ENCODE results near the gene INPP5A.
"Not testable (repeated sequence)": the region's sequence is repeated elsewhere in the genome, so short reads cannot be mapped to it uniquely, and the experiment has no call there.

The INPP5A gene

GRCh38 chr10:132665946-132666704, 128.5 kb downstream of the INPP5A start:
- DNase-seq: no peak

- DNase-seq: no peak
These were observed 129.2 kb downstream of the INPP5A start for GRCh38 chr10:132666705-132667341.

DNA sequence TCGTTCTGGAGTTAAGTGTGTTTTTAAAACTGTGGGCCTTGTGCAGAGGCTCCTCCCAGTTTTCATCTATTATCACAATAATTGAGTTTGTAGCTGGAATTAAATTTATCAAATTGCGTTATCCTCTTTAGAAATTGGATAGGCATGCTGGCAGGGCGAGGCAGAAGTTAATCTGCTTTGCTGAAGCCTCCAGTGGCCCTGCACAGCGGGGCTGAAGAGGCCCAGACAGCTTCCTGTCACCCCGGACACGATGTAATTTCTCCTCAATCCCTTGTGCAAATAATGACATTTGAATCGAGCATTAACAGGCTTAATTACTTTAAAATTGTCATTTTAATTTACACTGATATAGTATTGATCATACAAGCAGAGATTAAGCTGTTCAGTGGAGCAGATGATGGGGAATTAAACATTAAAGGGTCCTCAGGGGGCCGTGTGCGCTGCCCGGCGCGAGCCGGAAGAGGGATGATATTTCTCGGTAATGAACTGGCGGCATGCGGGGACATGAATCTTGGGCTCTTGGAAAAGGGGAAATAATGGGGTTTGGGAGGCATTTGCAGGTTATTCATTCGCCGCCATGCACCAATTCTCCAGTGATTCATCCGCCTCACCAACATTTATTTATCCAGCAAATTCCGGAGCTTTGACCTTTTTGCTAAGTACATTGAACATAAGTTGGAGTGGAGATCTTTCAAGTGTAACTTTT, 129.9 kb downstream of the INPP5A start:
- DNase-seq: no peak

DNA sequence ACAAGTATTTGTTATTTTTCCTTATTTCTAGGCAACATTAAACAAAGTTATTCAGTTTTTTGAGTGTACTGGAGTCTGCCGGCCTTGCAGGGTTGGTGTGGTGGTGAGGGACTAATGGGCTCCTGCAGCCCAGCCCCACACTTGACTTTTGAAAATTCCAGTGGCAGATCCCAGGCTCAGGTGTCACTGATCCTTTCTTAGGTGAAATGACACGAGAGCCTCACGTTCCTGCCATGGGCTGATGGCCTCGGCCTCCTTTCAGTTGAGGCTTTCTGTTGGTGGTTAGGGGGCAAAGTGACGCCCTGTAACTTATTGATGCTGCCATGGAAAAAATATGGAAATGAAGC, 130.4 kb downstream of the INPP5A start:
- no peak for DNase-seq

DNA sequence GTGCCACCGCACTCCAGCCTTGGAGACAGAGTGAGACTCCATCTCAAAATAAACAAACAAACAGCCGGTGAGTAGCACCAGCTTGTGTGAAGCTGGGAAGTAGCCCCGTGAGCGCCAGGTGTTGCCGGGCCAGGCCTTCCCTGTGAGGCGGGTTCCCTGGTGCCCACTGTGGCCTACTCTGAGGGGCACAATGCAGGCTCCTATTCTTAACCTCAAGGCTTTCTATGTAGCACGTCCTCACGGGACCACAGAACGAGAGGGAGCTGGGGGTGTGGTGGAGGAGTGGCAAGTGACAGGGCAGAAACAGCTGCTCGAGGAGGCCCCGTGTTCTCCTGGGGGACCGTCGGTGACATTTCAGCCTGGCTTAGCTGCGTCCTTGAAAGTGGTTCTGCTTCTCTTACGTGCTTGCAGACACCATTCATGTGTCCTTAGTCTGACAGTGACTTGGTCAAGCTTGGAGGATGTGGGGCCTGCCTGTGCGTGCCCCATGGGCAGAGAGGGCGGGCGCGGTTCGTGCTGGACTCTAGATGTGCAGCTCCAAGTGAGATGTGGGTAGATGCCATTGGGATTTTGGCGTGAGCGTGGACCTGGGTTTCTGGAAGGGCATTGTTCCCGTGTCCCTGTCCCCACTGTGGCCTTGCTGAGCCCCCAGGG, 131.7 kb downstream of the INPP5A start:
- DNase-seq: no peak

DNA sequence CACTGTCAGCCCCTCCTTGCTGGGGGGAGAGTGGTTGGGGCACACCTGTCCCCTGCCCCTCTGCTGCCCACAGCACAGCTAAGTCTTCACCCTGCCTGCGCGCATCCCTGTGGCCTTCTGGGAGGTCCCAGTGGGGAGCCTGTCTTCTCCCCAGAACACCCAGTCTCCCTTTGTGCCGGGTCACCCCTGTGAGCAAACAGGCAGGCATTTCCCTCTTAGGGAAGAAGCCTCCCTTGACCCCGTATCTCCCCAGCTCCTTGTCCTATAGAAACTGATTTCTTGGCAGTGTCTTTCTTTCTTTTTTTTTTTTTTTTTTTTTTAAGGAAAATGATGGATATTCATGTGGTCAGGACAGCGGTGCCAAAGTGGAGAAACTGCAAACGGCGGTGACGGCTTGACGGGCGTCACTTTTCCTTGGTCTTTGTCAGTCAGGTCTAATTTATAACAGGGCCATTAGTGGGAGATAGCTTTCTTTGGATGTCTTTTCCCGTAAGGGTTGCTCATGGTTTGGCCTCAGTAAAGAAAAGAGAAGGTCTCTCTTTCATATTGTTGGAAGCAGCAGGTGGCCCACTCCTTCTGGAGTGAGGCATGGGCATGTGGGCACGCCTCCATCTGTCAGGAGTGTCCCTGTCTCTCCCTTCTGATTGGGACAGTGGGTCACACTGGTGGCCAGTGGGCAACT, 133.1 kb downstream of the INPP5A start:
- no peak for DNase-seq

DNA sequence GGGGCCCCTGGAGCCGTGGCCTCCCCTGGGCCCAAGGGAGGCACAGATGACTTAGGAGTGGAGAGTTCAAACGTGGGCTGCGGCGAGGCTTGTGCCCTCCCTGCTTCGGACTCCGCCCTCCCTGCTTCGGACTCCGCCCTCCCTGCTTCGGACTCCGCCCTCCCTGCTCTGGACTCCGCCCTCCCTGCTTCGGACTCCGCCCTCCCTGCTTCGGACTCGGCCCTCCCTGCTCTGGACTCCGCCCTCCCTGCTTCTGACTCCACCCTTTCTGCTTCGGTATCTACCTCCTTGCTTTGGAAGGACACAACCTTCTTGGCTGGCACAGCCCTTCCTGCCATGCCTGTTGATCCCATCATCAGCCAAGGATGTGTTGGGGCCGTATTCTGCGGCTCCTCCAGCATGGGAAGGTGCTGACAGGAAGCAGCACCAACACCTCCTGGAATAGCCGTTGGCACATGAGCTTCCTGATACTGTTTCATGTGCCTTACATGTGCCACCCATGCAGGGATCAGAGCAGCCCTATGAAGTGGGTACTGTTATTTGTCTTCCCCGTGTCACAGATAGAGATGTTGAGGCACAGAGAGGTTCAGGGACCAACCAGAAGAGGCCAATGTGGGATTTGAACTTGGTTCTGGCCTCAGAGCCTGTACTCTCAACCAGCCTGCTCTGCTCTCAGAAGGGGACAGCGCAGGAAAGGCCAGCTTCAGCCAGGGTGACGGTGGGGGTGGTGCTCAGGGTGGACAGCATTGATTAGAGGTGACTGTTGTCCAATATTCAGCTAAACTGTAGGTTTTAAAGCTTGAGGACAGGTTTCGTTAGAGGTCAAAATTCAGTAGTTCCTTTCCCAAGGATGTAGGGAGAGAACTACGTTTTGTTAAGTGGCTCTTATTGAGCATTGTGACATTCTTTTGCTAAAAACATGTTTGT, 133.9 kb downstream of the INPP5A start:
- no peak for DNase-seq

- DNase-seq: not testable (repeated sequence)
These were observed 136.2 kb downstream of the INPP5A start for GRCh38 chr10:132673746-132674145.

- DNase-seq: no peak
These were observed 136.7 kb downstream of the INPP5A start for GRCh38 chr10:132674311-132674710.

GRCh38 chr10:132675031-132675740, 137.6 kb downstream of the INPP5A start:
- DNase-seq: no peak

- no peak for DNase-seq
These were observed 138.8 kb downstream of the INPP5A start for GRCh38 chr10:132676193-132676891.

GRCh38 chr10:132677096-132677472, 139.5 kb downstream of the INPP5A start:
- DNase-seq: no peak

- DNase-seq: no peak
These were observed 140.1 kb downstream of the INPP5A start for GRCh38 chr10:132677473-132678227.

- no peak for DNase-seq
These were observed 141.0 kb downstream of the INPP5A start for GRCh38 chr10:132678436-132679216.

DNA sequence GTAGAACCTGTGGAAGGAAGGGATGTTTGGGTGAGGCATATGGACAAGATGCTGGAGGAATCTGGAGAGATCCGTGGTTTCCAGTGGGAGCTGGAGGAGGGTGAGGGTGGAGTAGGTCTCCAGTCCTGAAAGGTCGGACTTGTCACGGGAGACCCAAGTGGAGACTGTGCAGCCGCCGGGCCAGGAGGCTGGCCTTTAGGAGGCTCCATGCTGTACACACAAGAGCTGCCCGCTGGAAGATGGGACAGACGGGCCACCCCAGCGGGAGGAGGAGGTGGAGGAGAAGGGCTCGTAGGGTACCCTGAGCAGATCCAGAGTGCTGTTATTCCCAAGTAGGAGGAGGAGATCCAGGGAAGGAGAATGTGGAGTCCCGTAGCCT, 141.6 kb downstream of the INPP5A start:
- no peak for DNase-seq

- no peak for DNase-seq
These were observed 142.1 kb downstream of the INPP5A start for GRCh38 chr10:132679640-132680039.

DNA sequence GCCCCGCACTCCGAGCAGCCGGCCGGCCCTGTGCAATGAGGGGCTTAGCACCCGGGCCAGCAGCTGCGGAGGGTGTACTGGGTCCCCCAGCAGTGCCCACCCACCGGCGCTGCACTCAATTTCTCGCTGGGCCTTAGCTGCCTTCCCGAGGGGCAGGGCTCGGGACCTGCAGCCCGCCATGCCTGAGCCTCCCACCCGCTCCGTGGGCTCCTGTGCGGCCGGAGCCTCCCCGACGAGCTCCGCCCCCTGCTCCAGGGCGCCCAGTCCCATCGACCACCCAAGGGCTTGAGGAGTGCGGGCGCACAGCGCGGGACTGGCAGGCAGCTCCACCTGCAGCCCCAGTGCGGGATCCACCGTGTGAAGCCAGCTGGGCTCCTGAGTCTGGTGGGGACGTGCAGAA, 143.2 kb downstream of the INPP5A start:
- not testable (repeated sequence) for DNase-seq

DNA sequence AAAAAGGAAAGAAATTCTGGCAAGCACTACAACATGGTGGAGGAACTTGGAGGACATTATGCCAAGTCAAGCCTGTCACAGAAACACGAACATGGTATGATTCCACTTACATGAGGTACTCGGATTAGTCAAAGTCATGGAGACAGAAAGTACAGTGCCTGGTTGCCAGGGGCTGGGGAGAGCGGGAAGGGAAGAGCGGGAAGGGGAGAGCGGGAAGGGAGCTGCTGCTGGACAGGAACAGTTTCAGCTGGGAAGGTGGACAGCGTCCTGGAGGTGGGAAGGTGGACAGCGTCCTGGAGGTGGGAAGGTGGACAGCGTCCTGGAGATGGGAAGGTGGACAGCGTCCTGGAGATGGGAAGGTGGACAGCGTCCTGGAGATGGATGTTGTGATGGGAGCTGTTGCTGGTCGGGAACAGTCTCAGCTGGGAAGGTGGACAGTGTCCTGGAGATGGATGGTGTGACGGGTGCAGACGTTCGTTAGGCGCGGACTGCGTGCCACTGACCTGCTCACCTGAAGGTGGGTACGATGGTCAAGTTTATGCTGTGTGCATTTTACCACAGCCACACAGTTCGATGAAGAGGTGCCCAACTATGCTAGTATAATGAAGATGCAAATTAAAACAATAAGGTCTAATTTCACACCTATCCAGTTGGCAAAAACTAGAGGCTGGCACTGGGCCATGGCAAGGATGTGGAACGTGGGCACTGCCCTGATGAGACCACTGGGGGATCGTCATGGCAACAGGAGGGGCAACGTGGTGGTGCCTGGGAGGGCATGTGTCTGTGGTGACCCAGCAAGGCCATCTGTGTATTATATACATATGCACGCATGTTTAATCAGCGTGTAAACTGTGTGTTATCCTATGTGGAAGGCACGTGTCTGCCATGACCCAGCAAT, 144.5 kb downstream of the INPP5A start:
- no peak for DNase-seq
